Esophagus muscularis mucosa (tissue), 4 donors: ENCODE measurements around the gene SLC25A22. TPM values are rescaled to one million over a fixed set of nuclear protein-coding genes. Genes with fewer than 3 reads are reported as not detected.

ENCODE experiments used
- DNase-seq: peaks from one replicate; pipeline ENCODE4 v3.0.0-alpha.2; 2017; ENCODE audit errors: extremely low spot score
- H3K27ac ChIP-seq, 4 donors: fragments of 200-600 bp; sonication (generic); replicated peaks in 1 of 4; 1 replicate in 3 of 4; 2 replicates in 1 of 4; pipeline ENCODE4 v1.5.1; 2016 to 2019; ENCODE audit warnings: mild to moderate bottlenecking in 1 of 4
- H3K27me3 ChIP-seq, 4 donors: fragments of 200-600 bp; sonication (generic); one replicate each; pipeline versions ENCODE4 v1.5.1 to v1.6.0; 2016 to 2019
- H3K36me3 ChIP-seq, 4 donors: fragments of 200-600 bp; sonication (generic); one replicate each; pipeline ENCODE4 v1.5.1; 2016 to 2019
- H3K4me1 ChIP-seq, 4 donors: fragments of 200-600 bp; sonication (generic); one replicate each; pipeline ENCODE4 v1.5.1; 2016 to 2019
- H3K4me3 ChIP-seq, 4 donors: fragments of 200-600 bp; sonication (generic); 1 replicate in 2 of 4; 2 replicates in 2 of 4; pipeline ENCODE4 v1.5.1; 2016 to 2019; ENCODE audit warnings: mild to moderate bottlenecking in 4 of 4, moderate library complexity in 1 of 4
- H3K9me3 ChIP-seq, 4 donors: fragments of 200-600 bp; sonication (generic); 1 replicate in 3 of 4; 2 replicates in 1 of 4; pipeline ENCODE4 v1.5.1; 2016 to 2019
- EP300 ChIP-seq: sonication (generic); formaldehyde crosslinking; IDR thresholded peaks from one replicate; pipeline ENCODE4 v1.6.1; 2017; ENCODE audit warnings: antibody characterized with exemption
- POLR2A ChIP-seq: fragments of 450-650 bp; IDR thresholded peaks from one replicate; pipeline ENCODE4 v1.6.1; 2017; ENCODE audit warnings: antibody characterized with exemption, moderate library complexity, mild to moderate bottlenecking, low read depth
- POLR2AphosphoS5 ChIP-seq, 2 donors: sonication (generic); formaldehyde crosslinking; IDR thresholded peaks; one replicate each; pipeline ENCODE4 v1.6.1; 2017; ENCODE audit warnings: antibody characterized with exemption in 2 of 2
- WGBS: methylation state at CpG from one replicate; pipeline ENCODE4 v1.1.5; 2018; 5-methylcytosine and 5-hydroxymethylcytosine counted together
- intact Hi-C: fragments of 100-400 bp; cut with DNase I; formaldehyde crosslinking; loops from one replicate; pipeline ENCODE4 v1.15.1; 2023
- total RNA-seq, 4 donors: library from RNA; depleted of rRNA; stranded (reverse); fragments of >200 nt; gene quantifications; one replicate each; pipeline versions ENCODE4 v1.1.0 to v1.2.1, GENCODE V29; 2016
- TF ChIP-seq, protein P1 (sequence below), 3 experiments: fragments of 200-600 bp in 2 of 3; fragments of 450-650 bp in 1 of 3; sonication (generic) in 2 of 3; IDR thresholded peaks; one replicate each; pipeline ENCODE4 v1.5.1; 2017 to 2019; ENCODE audit warnings: antibody characterized with exemption in 3 of 3, mild to moderate bottlenecking in 2 of 3, moderate library complexity in 1 of 3

SLC25A22 gene
- total RNA-seq, 4 donors from 2014 or later: 5.0 to 11.0 (median 9.5) TPM

DNA sequence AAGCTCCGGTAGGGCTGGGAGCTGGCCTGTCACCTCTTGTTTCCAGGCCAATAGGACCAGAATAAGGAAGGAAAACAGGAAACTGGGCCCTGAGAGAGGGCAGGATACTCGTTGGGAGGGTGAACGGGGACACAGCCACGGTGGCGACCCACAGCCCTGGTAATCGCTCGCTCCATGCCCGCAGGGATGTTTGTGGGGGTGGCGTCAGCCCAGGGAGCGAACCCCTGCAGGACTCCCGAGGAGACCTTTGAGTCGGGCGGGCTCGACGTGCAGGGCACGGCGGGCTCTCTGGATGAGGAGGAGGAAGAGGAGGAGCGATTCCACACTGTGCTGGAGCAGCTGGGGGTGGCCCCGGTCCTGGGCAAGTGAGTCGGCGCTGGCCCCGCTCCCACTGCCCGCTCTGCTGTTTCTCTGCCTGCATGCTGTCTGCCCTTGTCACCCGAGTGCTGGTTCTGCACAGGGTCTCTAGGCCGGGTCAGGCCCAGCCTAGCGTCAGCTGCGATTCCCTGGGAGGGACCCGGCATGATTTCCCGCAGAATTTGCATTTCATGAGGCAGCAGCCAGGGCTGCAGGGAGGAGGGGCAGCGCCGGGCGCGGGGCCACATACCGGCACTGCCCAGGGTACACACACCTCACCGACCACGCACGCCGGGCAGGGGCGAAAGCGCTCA, 31.2 kb upstream of the SLC25A22 start:
- H3K27me3 ChIP-seq: peaks cover 0 to 83% (median 65%) of the 10 kb centered on the region in 4 donors
- H3K9me3 ChIP-seq: no peaks in the 10 kb centered on the region
- 17% methylated on average over 31 of the region's 40 CpGs for WGBS
- H3K4me1 ChIP-seq: peaks cover 72 to 84% (median 79%) of the 10 kb centered on the region in 4 donors
- peak; percentile 6 to 36 for TF ChIP-seq POLR2AphosphoS5 (IDR thresholded peaks at IDR 0.05)
- no peak for TF ChIP-seq EP300
- no peak for DNase-seq
- H3K36me3 ChIP-seq: peaks cover 13 to 19% (median 15%) of the 10 kb centered on the region in 4 donors
- intact Hi-C loops: no loop called here
- H3K27ac ChIP-seq: peak overlapping the region; percentile 36 to 68 (median 49)
- H3K4me3 ChIP-seq: peak overlapping the region; percentile 39 to 54 (median 45)

- peak overlapping the region; percentile 15 to 68 (median 58) for H3K27ac ChIP-seq
- intact Hi-C loops: no loop called here
- peaks cover 0 to 89% (median 65%) of the 10 kb centered on the region in 4 donors for H3K27me3 ChIP-seq
- no peaks in the 10 kb centered on the region for H3K9me3 ChIP-seq
- 56% methylated on average over 19 of the region's 21 CpGs for WGBS
- TF ChIP-seq EP300 (no peak), POLR2AphosphoS5 (IDR thresholded peaks at IDR 0.05) (no peak), POLR2A (no peak)
- TF ChIP-seq, protein P1, sequence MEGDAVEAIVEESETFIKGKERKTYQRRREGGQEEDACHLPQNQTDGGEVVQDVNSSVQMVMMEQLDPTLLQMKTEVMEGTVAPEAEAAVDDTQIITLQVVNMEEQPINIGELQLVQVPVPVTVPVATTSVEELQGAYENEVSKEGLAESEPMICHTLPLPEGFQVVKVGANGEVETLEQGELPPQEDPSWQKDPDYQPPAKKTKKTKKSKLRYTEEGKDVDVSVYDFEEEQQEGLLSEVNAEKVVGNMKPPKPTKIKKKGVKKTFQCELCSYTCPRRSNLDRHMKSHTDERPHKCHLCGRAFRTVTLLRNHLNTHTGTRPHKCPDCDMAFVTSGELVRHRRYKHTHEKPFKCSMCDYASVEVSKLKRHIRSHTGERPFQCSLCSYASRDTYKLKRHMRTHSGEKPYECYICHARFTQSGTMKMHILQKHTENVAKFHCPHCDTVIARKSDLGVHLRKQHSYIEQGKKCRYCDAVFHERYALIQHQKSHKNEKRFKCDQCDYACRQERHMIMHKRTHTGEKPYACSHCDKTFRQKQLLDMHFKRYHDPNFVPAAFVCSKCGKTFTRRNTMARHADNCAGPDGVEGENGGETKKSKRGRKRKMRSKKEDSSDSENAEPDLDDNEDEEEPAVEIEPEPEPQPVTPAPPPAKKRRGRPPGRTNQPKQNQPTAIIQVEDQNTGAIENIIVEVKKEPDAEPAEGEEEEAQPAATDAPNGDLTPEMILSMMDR (IDR thresholded peaks at IDR 0.05): no peak
- DNase-seq: no peak
- peaks cover 20 to 26% (median 22%) of the 10 kb centered on the region in 4 donors for H3K36me3 ChIP-seq
- H3K4me1 ChIP-seq: peaks cover 65 to 77% (median 72%) of the 10 kb centered on the region in 4 donors
- H3K4me3 ChIP-seq: peak overlapping the region in 3 of 4 donors; percentile 43 to 54 (median 47)
Measured at GRCh38 chr11:828506-829175, 30.6 kb upstream of the SLC25A22 start.

GRCh38 chr11:827897-828192, 29.8 kb upstream of the SLC25A22 start, which contains the start of gene CRACR2B:
Gene CRACR2B, plus strand, starts transcription at chr11:827919. Its CDS starts 689 bp downstream, at chr11:828608.
- peaks cover 0 to 90% (median 65%) of the 10 kb centered on the region in 4 donors for H3K27me3 ChIP-seq
- no peaks in the 10 kb centered on the region for H3K9me3 ChIP-seq
- H3K27ac ChIP-seq: peak within 1 kb of the TSS; percentile 15 to 68 (median 65)
- intact Hi-C loops: no loop called here
- DNase-seq: no peak
- peaks cover 65 to 73% (median 68%) of the 10 kb centered on the region in 4 donors for H3K4me1 ChIP-seq
- peak within 1 kb of the TSS; percentile 47 to 60 (median 48) for H3K4me3 ChIP-seq
- WGBS: 82% methylated on average over 5 of the region's 5 CpGs
- H3K36me3 ChIP-seq: peaks cover 27 to 34% (median 30%) of the 10 kb centered on the region in 4 donors
- TF ChIP-seq, protein P1 (IDR thresholded peaks at IDR 0.05): no peak
- no peak for TF ChIP-seq EP300
- no peak for TF ChIP-seq POLR2AphosphoS5 (IDR thresholded peaks at IDR 0.05)
- no peak for TF ChIP-seq POLR2A

DNA sequence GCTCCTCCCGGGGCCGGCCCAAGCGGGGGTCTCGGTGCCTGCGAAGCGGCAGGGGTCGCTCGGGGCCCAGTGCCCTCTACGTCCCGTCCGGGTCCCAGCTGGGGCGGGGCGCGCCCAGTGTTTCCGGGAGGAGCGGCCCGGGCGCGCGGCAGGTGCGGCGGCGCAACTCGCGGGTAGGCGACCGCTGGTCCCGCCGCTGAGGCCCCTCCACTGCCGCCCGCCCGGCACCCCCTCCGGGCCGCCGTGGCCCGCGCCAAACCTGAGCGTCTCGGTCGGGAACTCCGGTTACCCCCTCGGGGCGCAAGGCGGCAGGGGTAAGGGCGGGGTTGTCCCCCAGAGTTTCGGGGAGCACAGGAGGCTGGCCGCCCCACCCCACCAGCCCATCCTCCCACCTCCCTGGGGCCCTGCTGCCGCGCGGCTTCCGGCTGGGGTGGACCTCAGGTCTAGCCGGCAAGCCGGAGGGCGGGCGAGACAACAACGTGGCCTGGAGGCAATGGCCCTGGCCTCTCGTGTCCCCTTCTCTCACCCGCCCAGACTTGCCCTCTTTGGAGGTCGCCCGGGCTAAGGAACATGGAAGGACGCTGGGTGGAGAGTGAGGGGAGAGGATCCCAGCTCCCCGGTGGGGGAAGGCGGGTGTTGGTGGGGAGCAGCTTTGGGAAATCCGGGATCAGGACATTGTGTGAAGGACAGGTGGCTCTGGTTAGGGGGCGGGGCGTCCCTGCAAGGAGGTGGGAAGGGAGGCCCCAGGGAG, 29.2 kb upstream of the SLC25A22 start:
- Histone ChIP-seq H3K9me3 (no peaks in the 10 kb centered on the region), H3K4me3 (peak overlapping the region; percentile 46 to 60 (median 48)), H3K36me3 (peaks cover 31 to 39% (median 35%) of the 10 kb centered on the region in 4 donors), H3K4me1 (peaks cover 66 to 71% (median 68%) of the 10 kb centered on the region in 4 donors), H3K27me3 (peaks cover 0 to 88% (median 65%) of the 10 kb centered on the region in 4 donors), H3K27ac (peak overlapping the region; percentile 11 to 68 (median 65))
- 27% methylated on average over 16 of the region's 66 CpGs for WGBS
- intact Hi-C loops: no loop called here
- no peak for TF ChIP-seq POLR2AphosphoS5 (IDR thresholded peaks at IDR 0.05)
- no peak for DNase-seq

GRCh38 chr11:826836-827145, 28.7 kb upstream of the SLC25A22 start:
- Histone ChIP-seq H3K27me3 (peaks cover 0 to 83% (median 65%) of the 10 kb centered on the region in 4 donors), H3K9me3 (no peaks in the 10 kb centered on the region), H3K36me3 (peaks cover 31 to 44% (median 40%) of the 10 kb centered on the region in 4 donors), H3K4me1 (peaks cover 66 to 71% (median 68%) of the 10 kb centered on the region in 4 donors), H3K4me3 (peak overlapping the region; percentile 46 to 60 (median 48)), H3K27ac (peak overlapping the region; percentile 11 to 68 (median 65))
- 7% methylated on average over 15 of the region's 22 CpGs for WGBS
- intact Hi-C loops: no loop called here
- no peak for DNase-seq
- TF ChIP-seq EP300 (no peak), POLR2AphosphoS5 (IDR thresholded peaks at IDR 0.05) (no peak), POLR2A (no peak)
- TF ChIP-seq, protein P1 (IDR thresholded peaks at IDR 0.05): no peak
